ENCODE results near the gene E2F4.

Gene E2F4

DNA sequence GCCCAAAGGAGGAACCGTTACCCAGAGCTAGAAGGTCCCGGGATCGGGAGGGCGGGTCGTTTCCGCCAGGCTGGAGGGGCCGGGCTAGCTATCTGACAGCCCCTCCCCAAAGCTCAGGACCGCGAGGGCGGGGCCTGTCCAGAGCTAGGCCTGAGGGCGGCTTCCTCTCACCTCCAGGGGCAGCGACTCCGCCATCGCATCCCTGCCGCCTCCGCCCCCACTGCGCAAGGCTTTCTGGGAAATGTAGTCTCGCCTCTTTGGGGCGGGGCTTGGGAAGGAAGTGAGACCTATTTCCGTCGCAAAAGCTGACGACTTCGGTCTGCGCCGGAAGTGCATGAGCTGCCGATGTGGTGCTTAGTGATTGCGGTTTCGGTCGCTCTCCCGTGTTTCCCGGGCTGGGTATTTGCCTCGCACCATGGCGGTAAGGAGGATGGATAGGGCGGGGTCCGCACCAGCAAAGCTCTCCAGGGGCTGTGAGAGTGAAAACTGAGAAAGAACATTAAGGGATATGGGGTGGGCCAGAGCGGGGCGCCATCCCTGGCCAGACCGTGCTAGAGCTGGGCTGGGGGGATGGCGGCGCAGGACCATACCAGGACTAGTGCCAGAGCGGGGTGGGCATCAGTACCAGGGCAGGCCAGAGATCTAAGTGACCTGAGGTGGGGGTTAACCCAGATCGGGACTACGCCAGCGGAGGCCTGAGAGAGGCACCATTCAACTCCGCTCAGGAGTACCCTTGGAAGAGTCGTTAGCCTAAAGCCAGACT, 35.0 kb downstream of the E2F4 start, which contains the start of gene TMEM208:
Gene TMEM208 (plus strand): TSS at position 327 of the 763 bp plus-strand sequence. CDS start 89 bp downstream, at position 416.
- CTCF ChIA-PET, result interaction anchor here (0.6 to 3.7 kb wide), 12 partner anchors 9 to 262 kb away, joined by 3 to 34 read pairs (median 3); partner anchors contain the start of gene FHOD1
- Mint-ChIP-seq H3K27ac (peak within 1 kb of the TSS; percentile 92), H3K27me3 (no peaks in the 10 kb centered on the region), H3K4me1 (peaks cover 55% of the 10 kb centered on the region), H3K9me3 (no peaks in the 10 kb centered on the region), H3K36me3 (peaks cover 15% of the 10 kb centered on the region), H3K4me3 (peak within 1 kb of the TSS; percentile 97)
- peak; percentile 99 for DNase-seq

DNA sequence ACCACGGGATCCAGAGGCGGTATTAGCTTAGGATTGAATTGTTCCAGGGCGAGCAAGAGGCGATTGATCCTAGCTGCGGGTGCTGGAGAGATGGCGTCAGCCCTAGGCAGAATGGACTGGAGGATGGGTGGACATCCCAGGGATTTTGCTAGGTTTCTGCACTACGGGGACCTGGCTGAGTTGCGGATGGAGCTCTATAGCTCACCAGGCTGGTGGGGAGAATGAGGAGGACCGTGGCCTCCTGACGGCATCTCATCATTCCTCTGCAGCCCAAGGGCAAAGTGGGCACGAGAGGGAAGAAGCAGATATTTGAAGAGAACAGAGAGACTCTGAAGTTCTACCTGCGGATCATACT, 35.6 kb downstream of the E2F4 start:
- Mint-ChIP-seq H3K9me3 (no peaks in the 10 kb centered on the region), H3K27ac (peak overlapping the region; percentile 92), H3K4me1 (peaks cover 54% of the 10 kb centered on the region), H3K27me3 (no peaks in the 10 kb centered on the region), H3K36me3 (peaks cover 15% of the 10 kb centered on the region), H3K4me3 (peak overlapping the region; percentile 97)
- DNase-seq, result no peak
- CTCF ChIA-PET, result interaction anchor here (0.9 to 3.7 kb wide), 6 partner anchors 8 to 51 kb away, joined by 3 to 34 read pairs (median 4); partner anchors contain the start of gene FHOD1

DNA sequence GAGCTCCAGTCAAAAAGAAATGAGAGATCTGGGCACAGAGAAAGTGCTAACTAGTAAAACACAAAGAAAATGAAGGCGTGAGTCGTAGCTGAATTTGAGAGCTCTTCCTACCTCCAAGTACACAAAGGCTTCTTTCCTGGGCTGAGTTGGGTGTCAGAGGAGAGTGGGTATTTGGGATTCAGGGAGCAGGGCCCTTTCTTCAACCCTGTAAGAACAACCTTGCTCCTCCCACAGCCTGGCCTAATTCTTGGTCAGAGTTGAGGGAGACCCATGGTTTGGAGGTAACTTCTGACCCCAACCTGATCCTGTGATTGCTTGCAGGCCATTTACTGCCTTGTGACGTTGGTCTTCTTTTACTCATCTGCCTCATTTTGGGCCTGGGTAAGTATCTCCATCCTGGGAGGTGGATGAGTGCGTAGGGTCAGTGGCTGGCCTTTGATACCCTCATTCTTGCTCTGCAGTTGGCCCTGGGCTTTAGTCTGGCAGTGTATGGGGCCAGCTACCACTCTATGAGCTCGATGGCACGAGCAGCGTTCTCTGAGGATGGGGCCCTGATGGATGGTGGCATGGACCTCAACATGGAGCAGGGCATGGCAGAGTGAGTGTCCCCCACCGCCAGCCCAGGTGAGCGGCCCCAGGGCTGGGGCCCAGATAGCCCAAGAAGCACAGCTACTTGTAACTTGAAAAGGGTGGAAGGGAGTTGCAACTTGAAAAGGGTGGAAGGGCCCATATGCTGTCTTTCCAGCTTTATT, 36.3 kb downstream of the E2F4 start:
- Mint-ChIP-seq H3K27ac (peak overlapping the region; percentile 92), H3K27me3 (no peaks in the 10 kb centered on the region), H3K4me3 (peak overlapping the region; percentile 97), H3K36me3 (peaks cover 17% of the 10 kb centered on the region), H3K9me3 (no peaks in the 10 kb centered on the region), H3K4me1 (peaks cover 50% of the 10 kb centered on the region)
- CTCF ChIA-PET, result interaction anchor here (0.9 to 3.7 kb wide), 4 partner anchors 7 to 50 kb away, joined by 3 to 34 read pairs (median 4); partner anchors contain the start of gene FHOD1
- no peak for DNase-seq

DNA sequence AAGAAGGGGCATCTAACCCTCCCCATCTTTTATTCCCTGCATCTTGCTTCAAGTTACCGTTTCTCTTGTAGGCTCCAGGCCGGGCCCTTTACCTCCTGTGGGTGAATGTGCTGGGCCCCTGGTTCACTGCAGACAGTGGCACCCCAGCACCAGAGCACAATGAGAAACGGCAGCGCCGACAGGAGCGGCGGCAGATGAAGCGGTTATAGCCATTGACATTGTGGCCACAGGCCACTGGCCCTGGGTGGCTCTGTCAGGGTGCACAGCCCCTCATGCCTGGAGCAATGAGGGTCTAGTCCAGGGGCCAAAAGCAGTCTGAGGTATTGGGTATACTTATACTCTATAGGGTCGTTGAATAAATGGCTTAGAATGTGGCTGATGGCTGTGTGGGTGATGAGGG, 37.0 kb downstream of the E2F4 start:
- DNase-seq, result no peak
- Mint-ChIP-seq H3K9me3 (no peaks in the 10 kb centered on the region), H3K27ac (peak overlapping the region; percentile 45), H3K27me3 (no peaks in the 10 kb centered on the region), H3K4me1 (peaks cover 44% of the 10 kb centered on the region), H3K36me3 (peaks cover 22% of the 10 kb centered on the region), H3K4me3 (peak overlapping the region; percentile 52)
- CTCF ChIA-PET, result interaction anchor here (3.7 kb wide), 1 partner anchor 17 kb away, joined by 34 read pairs; the partner anchor contains the start of gene FHOD1

GRCh38 chr16:67229906-67230808, 38.2 kb downstream of the E2F4 start:
- no peaks in the 10 kb centered on the region for H3K9me3 Mint-ChIP-seq
- H3K4me1 Mint-ChIP-seq, result peaks cover 32% of the 10 kb centered on the region
- peaks cover 24% of the 10 kb centered on the region for H3K36me3 Mint-ChIP-seq
- CTCF ChIA-PET, result no interaction called here
- no peak for DNase-seq
- no peak overlapping the region for H3K27ac Mint-ChIP-seq
- H3K4me3 Mint-ChIP-seq, result peak overlapping the region; percentile 23
- no peaks in the 10 kb centered on the region for H3K27me3 Mint-ChIP-seq

- Mint-ChIP-seq H3K4me3 (no peak overlapping the region), H3K9me3 (no peaks in the 10 kb centered on the region), H3K36me3 (peaks cover 25% of the 10 kb centered on the region), H3K4me1 (peaks cover 24% of the 10 kb centered on the region), H3K27ac (no peak overlapping the region), H3K27me3 (no peaks in the 10 kb centered on the region)
- no peak for DNase-seq
- CTCF ChIA-PET, result no interaction called here
These were observed 39.1 kb downstream of the E2F4 start for GRCh38 chr16:67230809-67231660.

GRCh38 chr16:67233596-67233995, 41.6 kb downstream of the E2F4 start:
- Mint-ChIP-seq H3K36me3 (peaks cover 35% of the 10 kb centered on the region), H3K27ac (no peak overlapping the region), H3K9me3 (no peaks in the 10 kb centered on the region), H3K4me1 (peaks cover 5% of the 10 kb centered on the region), H3K27me3 (no peaks in the 10 kb centered on the region), H3K4me3 (no peak overlapping the region)
- CTCF ChIA-PET, result no interaction called here
- DNase-seq, result no peak

DNA sequence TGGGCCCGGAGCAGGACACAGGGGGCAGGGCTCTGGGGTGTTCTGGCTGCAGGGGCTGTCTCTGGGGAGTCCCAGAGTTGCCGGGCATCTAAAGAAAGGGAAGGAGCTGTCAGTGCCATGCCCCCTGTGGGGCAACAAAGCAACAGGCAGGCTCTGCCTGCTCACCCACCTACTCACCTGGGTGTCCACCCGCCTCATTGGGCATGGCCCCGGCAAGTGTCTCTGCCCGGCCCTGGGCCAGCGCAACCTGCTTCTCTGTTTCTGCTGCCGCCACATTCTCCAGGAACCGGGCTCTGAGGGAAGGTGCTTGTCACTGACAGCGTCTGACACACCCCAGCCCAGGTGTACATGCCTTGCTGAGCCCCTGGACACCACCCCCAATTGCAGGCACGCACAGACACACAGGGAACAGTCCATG, 42.2 kb downstream of the E2F4 start:
- Mint-ChIP-seq H3K4me1 (peaks cover 5% of the 10 kb centered on the region), H3K9me3 (no peaks in the 10 kb centered on the region), H3K36me3 (peaks cover 29% of the 10 kb centered on the region), H3K4me3 (no peak overlapping the region), H3K27me3 (no peaks in the 10 kb centered on the region), H3K27ac (peak overlapping the region; percentile 55)
- no peak for DNase-seq
- CTCF ChIA-PET, result no interaction called here

- no peaks in the 10 kb centered on the region for H3K9me3 Mint-ChIP-seq
- peak; percentile 37 for DNase-seq
- peaks cover 28% of the 10 kb centered on the region for H3K36me3 Mint-ChIP-seq
- peak overlapping the region; percentile 89 for H3K27ac Mint-ChIP-seq
- CTCF ChIA-PET, result interaction anchor here (1.1 kb wide), 1 partner anchor 8 kb away, joined by 3 read pairs; no protein-coding TSS in a partner anchor
- H3K4me1 Mint-ChIP-seq, result peaks cover 8% of the 10 kb centered on the region
- no peaks in the 10 kb centered on the region for H3K27me3 Mint-ChIP-seq
- peak overlapping the region; percentile 47 for H3K4me3 Mint-ChIP-seq
These were observed 44.0 kb downstream of the E2F4 start for GRCh38 chr16:67235816-67236562.

DNA sequence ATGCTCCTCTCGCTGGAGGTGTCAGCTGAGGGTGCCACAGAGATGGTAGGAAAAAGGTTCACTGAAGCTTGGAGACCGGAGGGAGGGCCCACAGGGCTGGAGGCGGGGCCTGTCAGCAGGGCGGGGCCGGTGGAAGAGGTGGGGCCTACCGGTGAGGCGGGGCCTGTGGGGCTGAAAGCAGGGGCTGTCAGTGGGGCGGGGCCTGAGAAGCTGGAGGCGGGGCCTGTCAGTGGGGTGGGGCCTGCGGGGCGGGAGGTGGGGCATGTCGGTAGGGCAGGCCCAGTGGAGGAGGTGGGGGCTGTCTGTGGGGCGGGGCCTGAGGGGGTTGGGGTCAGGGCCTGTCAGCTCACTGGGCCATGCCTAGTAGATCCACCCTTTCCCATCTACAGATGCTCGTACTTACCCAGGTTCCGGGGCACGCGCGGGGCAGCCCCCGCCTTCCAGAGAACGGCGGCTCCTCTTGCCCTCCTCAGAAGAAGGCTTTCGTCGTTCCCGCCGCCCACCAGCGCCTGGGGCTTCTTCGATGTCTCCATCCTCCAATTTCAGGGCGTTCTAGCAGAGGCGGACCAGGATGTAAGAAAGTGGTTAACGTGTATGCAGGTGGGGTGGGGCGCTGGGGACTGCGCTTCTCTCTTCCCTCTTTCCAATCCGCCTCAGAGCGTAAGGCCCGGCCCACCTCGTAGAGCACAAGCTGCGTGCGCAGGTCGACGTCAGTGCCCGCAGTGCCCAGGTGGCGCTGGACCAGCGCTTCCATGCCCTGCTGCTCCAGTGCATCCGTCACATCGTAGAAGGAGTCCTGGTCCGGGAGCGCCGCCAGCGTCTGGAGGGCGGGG, 44.8 kb downstream of the E2F4 start:
- peak; percentile 80 for DNase-seq
- H3K9me3 Mint-ChIP-seq, result no peaks in the 10 kb centered on the region
- H3K4me3 Mint-ChIP-seq, result peak overlapping the region; percentile 47
- CTCF ChIA-PET, result no interaction called here
- peak overlapping the region; percentile 89 for H3K27ac Mint-ChIP-seq
- peaks cover 14% of the 10 kb centered on the region for H3K4me1 Mint-ChIP-seq
- no peaks in the 10 kb centered on the region for H3K27me3 Mint-ChIP-seq
- H3K36me3 Mint-ChIP-seq, result peaks cover 29% of the 10 kb centered on the region

DNA sequence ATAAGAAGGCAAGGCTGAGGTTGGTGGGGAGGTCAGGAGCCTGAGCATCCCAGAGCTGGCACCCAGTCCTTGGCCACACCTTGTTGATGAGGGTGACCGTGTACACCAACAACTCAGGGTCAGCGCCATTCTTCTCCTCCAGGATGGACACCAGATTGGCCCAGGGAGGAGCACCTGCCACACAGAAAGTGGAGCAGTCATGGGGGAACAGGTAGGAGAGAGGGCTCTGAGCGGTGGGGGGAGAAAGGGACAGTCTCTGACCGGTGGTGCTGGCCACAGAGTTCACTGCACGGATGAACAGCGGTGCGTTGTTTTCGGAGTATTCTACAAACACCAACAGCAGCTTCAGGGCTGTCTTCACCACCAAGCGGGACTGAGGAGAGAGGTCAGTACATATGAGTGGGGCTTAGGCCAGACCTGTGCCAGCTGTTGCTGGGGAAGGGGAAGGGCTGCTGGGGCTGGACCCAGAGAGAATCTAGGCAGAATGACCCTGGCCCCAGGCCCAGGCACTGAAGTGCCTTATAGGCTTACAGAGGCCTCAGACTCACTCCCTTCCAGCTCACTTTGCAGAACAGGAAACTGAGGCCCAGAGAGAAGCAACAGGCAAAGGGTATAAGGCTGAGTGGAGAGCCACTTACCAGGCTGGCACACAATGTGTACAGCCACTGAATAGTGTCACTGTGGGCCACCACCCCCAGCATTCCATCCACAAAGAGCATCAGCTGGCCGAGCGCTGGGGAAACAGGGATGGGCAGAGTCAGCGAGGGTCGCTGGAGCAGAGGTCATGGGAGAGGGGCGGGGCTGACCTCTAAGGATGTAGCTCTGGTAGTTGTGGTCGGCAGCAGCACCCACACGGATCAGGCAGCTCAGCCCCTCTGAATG, 45.7 kb downstream of the E2F4 start:
- Mint-ChIP-seq H3K4me1 (peaks cover 17% of the 10 kb centered on the region), H3K27me3 (no peaks in the 10 kb centered on the region), H3K4me3 (no peak overlapping the region), H3K27ac (peak overlapping the region; percentile 19), H3K36me3 (peaks cover 32% of the 10 kb centered on the region), H3K9me3 (no peaks in the 10 kb centered on the region)
- no peak for DNase-seq
- CTCF ChIA-PET, result interaction anchor here (2.2 kb wide), 1 partner anchor 10 kb away, joined by 6 read pairs; the partner anchor contains the start of gene TMEM208

Measured in activated naive CD4-positive, alpha-beta T cell treated with anti-CD3 and anti-CD28 coated beads, Interleukin-2, amount 10 ng/mL, durations not matched to agents 7 days and 5 days (primary cell).